Astrocyte of the cerebellum (primary cell): ENCODE measurements around the gene SCFD1.
"Not testable (repeated sequence)": the region's sequence is repeated elsewhere in the genome, so short reads cannot be mapped to it uniquely, and the experiment has no call there.

Experiments
- DNase-seq: peaks from one replicate; pipeline ENCODE4 v3.0.0-alpha.2; 2011; ENCODE audit warnings: low read depth
- H3K4me3 ChIP-seq: 2 replicates; pipeline ENCODE4 v1.5.1; 2011; ENCODE audit warnings: mild to moderate bottlenecking, low read depth, low read length, moderate library complexity
- in situ Hi-C: cut with HindIII; loops from 2 replicates; pipeline ENCODE4 v1.10.0; 2017; ENCODE audit warnings: low sequenced_read_pairs
- TF ChIP-seq, protein P1 (sequence below): IDR thresholded peaks from 2 replicates; pipeline ENCODE4 v1.5.1; 2012; ENCODE audit warnings: low read length, low read depth, moderate library complexity, mild to moderate bottlenecking; ENCODE audit errors: missing control alignments

The SCFD1 gene, protein sequence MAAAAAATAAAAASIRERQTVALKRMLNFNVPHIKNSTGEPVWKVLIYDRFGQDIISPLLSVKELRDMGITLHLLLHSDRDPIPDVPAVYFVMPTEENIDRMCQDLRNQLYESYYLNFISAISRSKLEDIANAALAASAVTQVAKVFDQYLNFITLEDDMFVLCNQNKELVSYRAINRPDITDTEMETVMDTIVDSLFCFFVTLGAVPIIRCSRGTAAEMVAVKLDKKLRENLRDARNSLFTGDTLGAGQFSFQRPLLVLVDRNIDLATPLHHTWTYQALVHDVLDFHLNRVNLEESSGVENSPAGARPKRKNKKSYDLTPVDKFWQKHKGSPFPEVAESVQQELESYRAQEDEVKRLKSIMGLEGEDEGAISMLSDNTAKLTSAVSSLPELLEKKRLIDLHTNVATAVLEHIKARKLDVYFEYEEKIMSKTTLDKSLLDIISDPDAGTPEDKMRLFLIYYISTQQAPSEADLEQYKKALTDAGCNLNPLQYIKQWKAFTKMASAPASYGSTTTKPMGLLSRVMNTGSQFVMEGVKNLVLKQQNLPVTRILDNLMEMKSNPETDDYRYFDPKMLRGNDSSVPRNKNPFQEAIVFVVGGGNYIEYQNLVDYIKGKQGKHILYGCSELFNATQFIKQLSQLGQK

DNA sequence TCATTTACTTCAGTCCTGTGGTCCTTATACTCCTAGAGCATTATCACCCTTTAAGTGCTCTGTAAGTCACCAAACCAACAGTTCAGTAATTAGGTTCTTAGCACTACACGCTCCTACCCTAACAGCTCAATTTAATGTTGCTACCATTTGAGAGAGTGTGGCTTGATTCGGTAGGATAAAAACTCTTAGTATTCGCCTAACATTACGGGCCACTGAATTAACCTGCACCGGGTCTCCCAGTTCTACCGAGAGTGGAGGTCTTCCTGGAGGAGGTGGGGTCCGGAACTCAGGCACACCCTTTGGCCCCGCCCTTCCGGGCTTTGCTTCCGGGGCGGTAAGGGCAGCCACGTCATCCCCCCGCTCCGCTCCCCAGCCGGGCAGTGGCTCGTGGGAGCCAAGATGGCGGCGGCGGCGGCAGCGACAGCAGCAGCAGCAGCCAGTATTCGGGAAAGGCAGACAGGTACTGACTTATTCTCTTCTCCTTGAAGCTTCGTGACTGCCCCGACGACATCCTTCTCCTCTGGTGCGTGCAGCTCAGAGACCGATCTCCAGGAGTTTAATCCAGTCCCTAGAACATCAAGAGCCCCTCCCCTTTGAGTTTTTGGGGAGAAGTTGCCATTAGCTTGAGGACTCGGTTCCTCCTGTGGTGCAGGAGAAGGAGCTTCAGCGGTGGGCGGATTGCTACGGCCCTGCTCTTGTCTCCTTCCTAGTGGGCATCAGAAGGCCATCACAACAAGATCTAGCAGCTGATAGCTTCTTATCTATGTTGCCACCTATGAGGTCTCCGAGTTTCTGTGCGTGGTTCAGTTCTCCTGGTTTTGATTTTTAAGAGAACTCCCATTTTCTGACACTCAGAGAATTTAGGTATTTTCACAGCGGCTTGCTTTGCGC, at the start of gene SCFD1:
TSS of gene SCFD1 (plus strand) at position 380 of the 891 bp plus-strand sequence. CDS start at position 400, 20 bp downstream.
- peak; percentile 67 for DNase-seq
- TF ChIP-seq, protein P1, sequence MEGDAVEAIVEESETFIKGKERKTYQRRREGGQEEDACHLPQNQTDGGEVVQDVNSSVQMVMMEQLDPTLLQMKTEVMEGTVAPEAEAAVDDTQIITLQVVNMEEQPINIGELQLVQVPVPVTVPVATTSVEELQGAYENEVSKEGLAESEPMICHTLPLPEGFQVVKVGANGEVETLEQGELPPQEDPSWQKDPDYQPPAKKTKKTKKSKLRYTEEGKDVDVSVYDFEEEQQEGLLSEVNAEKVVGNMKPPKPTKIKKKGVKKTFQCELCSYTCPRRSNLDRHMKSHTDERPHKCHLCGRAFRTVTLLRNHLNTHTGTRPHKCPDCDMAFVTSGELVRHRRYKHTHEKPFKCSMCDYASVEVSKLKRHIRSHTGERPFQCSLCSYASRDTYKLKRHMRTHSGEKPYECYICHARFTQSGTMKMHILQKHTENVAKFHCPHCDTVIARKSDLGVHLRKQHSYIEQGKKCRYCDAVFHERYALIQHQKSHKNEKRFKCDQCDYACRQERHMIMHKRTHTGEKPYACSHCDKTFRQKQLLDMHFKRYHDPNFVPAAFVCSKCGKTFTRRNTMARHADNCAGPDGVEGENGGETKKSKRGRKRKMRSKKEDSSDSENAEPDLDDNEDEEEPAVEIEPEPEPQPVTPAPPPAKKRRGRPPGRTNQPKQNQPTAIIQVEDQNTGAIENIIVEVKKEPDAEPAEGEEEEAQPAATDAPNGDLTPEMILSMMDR, result no peak
- in situ Hi-C loops, result no loop called here
- peak within 1 kb of the TSS; percentile 74 for H3K4me3 ChIP-seq

DNA sequence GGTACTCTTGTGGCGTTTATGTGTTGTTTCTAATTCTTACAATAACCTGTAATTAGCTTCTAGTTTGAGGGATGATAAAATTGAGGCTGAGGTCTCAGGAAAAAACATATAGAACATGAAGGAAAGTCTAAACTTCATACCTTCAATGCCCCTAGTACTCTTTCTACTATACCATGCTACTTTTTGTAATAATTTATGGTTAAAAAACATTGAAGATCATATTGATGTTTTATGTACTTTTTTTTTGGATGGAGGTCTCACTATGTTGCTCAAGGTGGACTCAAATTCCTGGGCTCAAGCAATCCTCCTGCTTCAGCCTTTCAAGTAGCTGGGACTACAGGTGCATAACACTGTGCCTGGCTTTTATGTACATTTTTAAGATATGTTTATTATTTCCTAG, 49.3 kb upstream of the SCFD1 start:
- in situ Hi-C loops, result no loop called here
- no peak overlapping the region for H3K4me3 ChIP-seq
- TF ChIP-seq, protein P1, result no peak
- no peak for DNase-seq

GRCh38 chr14:30573226-30573814, 48.8 kb upstream of the SCFD1 start:
- no peak overlapping the region for H3K4me3 ChIP-seq
- TF ChIP-seq, protein P1, result no peak
- in situ Hi-C loops, result no loop called here
- DNase-seq, result no peak

DNA sequence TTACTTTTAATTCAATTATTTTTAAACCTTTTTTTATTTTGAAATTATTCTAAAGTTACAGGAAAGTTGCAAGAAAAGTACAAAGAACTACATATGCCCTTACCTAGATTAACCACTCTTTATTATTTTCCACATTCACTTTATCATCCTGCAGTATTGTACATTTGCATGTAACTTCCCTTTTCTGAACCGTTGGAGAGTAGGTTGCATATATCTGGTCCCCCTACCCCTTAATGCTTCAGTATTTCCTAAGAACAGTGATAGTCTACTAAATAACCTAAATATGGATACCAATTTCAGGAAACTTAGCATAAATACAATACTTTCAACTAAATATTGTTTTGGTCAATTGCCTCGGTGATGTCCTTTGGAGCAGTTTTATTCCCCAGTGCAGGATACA, 48.2 kb upstream of the SCFD1 start:
- DNase-seq, result no peak
- in situ Hi-C loops, result no loop called here
- no peak overlapping the region for H3K4me3 ChIP-seq
- TF ChIP-seq, protein P1, result no peak

GRCh38 chr14:30574777-30575176, 47.3 kb upstream of the SCFD1 start:
- H3K4me3 ChIP-seq, in situ Hi-C loops, DNase-seq: not testable (repeated sequence)

GRCh38 chr14:30576333-30576732, 45.8 kb upstream of the SCFD1 start:
- DNase-seq, in situ Hi-C loops, H3K4me3 ChIP-seq: not testable (repeated sequence)

DNA sequence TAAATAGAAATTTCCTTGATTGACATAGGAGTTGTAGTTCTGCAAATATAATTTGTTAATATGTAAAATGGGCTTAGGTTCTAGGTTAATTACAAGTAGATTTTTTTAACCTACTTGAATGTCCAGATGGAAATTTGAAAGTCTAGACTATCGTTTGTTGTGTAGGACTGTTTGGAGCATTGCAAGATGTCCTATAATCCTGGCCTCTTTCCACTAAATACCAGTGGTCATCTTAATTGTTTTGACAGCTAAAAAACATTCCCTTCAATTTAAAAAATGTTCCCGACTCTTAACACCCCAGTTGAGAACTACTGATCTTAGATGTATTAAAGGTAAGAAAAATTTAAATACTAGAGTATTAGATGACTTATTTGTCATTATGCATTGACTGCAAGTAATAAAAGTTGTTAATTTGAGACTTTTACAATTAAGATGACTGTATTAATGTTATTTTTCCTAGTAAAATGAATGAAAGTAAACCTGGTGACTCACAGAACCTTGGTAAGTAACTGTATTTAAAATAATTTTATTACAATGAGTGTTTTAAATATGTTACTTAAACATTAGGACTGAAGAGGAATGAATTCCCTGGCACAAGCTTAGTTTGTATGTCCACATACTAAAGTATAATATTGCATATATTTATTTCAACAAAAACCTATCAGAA, 41.4 kb upstream of the SCFD1 start:
- no peak overlapping the region for H3K4me3 ChIP-seq
- in situ Hi-C loops, result no loop called here
- DNase-seq, result no peak
- TF ChIP-seq, protein P1, result no peak
